Measurements from ENCODE around the gene HOXD9.

HOXD9 gene

DNA sequence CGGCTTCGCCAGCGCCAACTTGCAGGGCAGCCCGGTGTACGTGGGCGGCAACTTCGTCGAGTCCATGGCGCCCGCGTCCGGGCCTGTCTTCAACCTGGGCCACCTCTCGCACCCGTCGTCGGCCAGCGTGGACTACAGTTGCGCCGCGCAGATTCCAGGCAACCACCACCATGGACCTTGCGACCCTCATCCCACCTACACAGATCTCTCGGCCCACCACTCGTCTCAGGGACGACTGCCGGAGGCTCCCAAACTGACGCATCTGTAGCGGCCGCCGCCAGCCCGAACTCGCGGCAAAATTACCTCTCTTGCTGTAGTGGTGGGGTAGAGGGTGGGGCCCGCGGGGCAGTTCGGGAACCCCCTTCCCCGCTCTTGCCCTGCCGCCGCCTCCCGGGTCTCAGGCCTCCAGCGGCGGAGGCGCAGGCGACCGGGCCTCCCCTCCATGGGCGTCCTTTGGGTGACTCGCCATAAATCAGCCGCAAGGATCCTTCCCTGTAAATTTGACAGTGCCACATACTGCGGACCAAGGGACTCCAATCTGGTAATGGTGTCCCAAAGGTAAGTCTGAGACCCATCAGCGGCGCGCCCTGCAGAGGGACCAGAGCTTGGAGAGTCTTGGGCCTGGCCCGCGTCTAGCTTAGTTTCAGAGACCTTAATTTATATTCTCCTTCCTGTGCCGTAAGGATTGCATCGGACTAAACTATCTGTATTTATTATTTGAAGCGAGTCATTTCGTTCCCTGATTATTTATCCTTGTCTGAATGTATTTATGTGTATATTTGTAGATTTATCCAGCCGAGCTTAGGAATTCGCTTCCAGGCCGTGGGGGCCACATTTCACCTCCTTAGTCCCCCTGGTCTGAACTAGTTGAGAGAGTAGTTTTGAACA is 49.7 kb downstream of the HOXD9 start:
- no peaks in the 10 kb centered on the region for H3K27me3 ChIP-seq (ENCODE audit: low read depth)
- no peak for DNase-seq (ENCODE audit: low spot score in 2 of 2)
- no peak overlapping the region for H3K4me3 ChIP-seq
- no peaks in the 10 kb centered on the region for H3K9me3 ChIP-seq
- no peaks in the 10 kb centered on the region for H3K36me3 ChIP-seq (replicated peaks)
- H3K4me1 ChIP-seq = 0 out of 2 replicates have a peak, but pooled peaks cover 2% of the 10 kb centered on the region
- in situ Hi-C loops (cut with MboI; ENCODE audit: low sequenced_read_pairs) = no loop called here

DNA sequence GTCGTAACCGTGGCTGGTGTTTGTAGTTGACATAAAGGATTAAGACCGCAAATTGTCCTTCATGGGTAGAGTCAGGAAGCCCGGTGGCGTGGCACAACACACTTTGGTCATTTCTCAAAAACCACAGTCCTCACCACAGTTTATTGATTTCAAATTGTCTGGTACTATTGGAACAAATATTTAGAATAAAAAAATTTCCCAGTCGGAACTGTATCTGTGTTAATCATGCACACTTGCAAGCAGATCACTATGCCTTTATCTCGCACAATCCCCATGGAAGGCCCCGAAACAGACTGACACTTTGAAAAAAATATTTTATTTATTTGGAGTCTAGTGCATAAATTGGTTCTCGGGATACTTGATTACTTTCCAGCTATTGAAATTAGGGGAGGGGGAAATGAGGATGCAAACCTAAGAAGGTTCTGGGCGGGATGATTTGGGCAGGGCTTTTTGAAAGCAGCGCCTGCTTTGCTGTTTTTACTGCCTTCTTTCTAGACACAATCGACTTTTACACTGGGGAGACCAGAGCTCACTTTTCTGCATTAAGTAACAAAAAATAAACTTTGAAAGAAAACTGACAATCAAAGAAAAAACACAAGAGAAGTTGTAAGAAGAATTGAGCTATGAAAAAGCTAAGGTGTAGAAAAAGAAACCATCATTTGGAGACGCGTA is 50.5 kb downstream of the HOXD9 start:
- no peak overlapping the region for H3K4me3 ChIP-seq
- no peak for DNase-seq (ENCODE audit: low spot score in 2 of 2)
- H3K36me3 ChIP-seq (replicated peaks) = no peaks in the 10 kb centered on the region
- in situ Hi-C loops (cut with MboI; ENCODE audit: low sequenced_read_pairs) = no loop called here
- H3K27me3 ChIP-seq (ENCODE audit: low read depth) = no peaks in the 10 kb centered on the region
- H3K4me1 ChIP-seq = peaks cover 6% of the 10 kb centered on the region
- no peaks in the 10 kb centered on the region for H3K9me3 ChIP-seq

DNA sequence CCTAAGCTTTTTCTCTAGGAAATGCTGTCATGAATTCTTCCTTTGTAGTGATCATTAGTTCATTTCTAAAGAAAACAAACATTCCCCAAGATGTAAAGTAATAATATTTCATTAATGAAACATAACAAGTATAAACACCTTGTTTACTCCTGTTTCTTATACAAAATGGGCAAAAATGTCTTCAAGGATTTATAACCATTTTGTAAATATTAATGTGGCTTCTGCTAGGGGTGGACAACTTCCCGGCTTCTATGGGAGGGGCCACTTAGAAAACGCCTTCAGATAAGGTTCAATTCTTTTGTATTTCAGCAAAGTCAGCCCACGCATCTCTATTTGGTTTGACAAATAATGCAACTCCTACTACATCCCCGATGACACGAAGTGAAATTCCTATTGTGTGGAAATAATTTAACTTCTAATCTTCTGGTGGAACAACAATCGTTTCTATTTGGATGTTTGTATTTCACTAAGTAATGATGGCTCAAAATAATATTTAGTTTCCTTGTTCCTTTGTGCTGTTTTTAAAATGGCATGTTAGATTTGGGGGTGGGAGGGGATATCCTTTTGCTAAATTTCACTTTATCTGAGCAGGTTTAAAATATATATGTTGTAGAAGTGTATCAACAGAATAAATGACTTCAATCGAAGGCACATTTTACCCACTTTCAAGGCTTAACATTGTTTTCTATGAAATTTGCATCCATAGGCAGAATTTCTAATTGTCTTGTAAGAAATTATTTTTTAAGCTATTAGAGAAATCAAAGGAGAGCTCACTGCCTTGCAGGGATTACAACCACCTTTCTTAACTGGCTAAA is 51.3 kb downstream of the HOXD9 start:
- no peak overlapping the region for H3K4me3 ChIP-seq
- H3K4me1 ChIP-seq = peaks cover 11% of the 10 kb centered on the region
- H3K36me3 ChIP-seq (replicated peaks) = no peaks in the 10 kb centered on the region
- no peak for DNase-seq (ENCODE audit: low spot score in 2 of 2)
- H3K9me3 ChIP-seq = no peaks in the 10 kb centered on the region
- in situ Hi-C loops (cut with MboI; ENCODE audit: low sequenced_read_pairs) = no loop called here
- H3K27me3 ChIP-seq (ENCODE audit: low read depth) = peaks cover 1% of the 10 kb centered on the region; the same call in 1 of the 2 replicates

DNA sequence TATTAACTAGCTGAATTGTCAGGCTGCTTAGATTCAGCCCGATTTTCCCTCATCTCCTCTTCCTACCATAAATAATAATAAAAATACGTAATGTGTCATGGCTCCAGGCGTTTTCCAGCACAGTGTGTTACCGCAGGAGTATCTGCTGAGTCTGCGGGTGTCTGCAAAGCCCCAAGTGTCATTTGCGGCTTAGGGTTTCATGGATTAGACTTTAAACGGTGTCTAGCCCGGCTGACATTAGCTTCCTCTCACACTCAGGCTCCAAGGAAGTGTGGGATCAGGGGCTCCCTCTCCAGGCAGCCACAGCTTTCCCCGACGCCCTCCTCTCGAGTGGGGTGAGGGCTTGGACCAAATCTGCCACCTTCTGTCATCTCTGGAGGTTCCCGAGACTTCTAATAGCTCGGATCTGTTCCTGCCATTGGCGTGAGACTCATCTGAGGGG is 51.9 kb downstream of the HOXD9 start:
- Histone ChIP-seq H3K27me3 (ENCODE audit: low read depth) (peaks cover 6% of the 10 kb centered on the region; the same call in 1 of the 2 replicates), H3K9me3 (no peaks in the 10 kb centered on the region), H3K4me1 (peaks cover 13% of the 10 kb centered on the region), H3K36me3 (replicated peaks) (no peaks in the 10 kb centered on the region), H3K4me3 (no peak overlapping the region)
- in situ Hi-C loops (cut with MboI; ENCODE audit: low sequenced_read_pairs) = no loop called here
- no peak for DNase-seq (ENCODE audit: low spot score in 2 of 2)

All from HAP-1 (cell line).